HG03103 (cell line): ENCODE measurements around the gene NOTUM.
"Not testable (repeated sequence)": the region's sequence is repeated elsewhere in the genome, so short reads cannot be mapped to it uniquely, and the experiment has no call there.

ENCODE experiments used
- ATAC-seq: cut with Tn5 transposase; IDR thresholded peaks from one replicate; pipeline ENCODE4 v1.9.1; 2021; ENCODE audit warnings: low read depth; ENCODE audit not compliant: unreplicated experiment

NOTUM gene

GRCh38 chr17:81996757-81997441 lies 35.9 kb upstream of the NOTUM start:
- no peak for ATAC-seq

- no peak for ATAC-seq
Measured at GRCh38 chr17:81996232-81996756, 35.3 kb upstream of the NOTUM start.

DNA sequence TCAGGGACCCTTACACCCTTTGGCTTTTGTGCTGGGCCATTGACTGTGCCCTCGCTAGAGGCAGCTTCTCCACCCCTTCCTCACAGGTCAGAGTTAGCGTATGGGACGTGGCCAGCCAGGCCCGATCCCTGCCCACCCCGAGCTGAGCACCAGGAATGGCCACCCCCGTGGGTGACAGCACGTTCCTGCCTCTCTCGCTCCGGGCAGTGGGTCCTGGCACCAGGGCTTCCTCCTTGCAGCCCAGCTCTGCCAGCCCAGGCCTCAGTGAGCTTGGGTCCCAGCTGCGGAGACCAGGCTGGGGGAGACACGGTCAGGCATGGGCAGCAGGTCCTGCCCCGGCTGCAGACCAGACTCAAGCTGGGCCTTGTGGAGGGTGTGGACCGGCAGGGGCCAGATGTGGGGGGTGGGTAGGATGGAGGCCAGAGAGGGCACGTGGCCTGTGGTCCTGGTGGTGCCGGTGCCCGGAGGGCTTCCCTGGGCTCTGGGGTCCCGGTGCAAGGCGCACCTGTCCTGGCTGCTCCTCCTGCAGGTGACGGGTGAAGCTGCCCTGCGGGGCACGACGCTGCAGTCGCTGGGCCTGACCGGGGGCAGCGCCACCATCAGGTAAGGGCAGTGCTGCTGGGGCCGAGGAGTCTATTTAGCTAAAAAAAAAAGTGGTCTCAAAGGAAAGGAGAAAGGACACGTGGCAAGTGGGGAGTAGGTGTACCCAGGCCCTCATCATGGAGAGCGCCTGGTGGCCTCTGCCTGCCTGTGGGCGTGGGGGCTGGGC lies 34.7 kb upstream of the NOTUM start:
- ATAC-seq, result no peak

- no peak for ATAC-seq
Measured at GRCh38 chr17:81994593-81995462, 33.8 kb upstream of the NOTUM start.

DNA sequence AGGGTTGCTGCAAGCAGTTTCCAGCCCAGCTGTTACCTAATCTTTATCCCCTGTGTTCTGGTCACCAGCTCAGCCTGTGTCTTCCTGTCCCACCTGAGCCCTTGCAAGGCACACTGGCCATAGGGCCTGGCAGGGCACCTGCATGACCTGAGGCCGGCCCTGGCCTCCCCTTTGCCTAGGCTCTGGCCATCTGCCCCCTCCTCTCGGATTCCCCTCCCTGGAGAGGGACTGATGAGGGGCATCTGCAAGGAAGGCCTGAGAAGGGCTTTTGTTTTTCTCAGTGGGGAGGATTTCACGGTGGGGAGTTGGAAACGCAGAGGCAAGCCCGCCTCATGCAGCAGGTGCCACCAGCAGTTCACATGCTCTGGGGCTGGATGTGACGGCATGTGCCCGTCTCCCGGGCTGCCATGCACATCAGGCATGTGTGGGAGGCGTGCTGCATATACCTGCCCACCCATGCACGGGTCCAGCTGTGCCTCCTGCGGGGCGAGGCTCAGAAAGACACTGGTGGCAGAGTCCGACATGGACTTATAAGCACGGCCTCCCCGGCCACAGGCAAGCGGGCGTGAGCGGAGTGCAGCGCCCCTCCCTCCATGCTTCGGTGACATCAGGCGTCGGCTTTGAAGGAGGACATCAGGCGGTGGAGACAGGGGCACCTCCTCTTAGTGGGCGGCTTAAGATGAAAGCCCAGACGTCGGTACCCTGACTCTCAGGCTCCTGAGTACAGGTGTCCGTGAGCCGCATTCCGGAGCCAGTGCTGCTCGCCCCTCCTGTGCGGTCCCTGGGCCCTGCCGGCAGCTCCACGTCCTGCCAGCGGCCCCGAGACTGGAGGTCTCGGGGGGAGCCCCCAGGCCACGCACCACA lies 33.0 kb upstream of the NOTUM start:
- no peak for ATAC-seq

DNA sequence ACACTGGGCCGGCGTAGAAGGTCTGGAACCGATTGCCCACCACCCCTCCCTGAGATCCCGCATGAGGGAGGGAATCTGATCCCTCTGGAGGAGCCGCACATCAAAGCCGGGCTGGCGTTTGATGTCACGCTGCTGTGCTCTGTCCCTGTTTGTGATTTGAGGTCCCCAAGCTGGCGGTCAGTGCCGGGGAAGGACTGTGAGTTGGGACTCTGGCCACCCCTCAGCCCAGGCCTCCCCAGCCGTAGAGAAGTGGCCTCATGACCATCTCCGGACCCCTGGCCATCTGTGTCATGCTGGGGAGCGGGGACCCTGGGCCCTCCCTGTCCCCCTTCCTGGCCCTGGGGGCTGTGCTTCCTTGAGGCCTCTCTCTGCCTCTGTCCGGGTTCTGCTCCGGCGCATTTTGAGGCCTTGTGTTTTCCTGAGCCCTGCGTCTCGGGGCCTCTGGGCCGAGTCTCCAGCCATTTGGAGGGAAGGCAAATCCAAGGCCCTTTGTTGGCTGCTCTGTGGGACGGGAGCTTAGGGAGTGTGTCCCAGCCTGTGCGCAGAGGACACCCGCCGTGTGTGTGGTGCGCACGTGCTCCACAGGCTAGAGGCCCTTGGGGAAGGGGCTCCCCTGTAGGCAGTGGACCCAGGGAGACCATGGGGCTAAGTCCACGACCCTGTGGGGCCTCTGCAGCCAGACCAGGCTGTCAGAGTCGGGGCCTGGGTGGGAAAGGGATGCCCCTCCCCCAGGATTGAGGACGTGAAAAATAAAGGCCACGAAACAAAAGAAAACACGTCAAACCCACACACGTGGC lies 31.5 kb upstream of the NOTUM start:
- ATAC-seq, result no peak

DNA sequence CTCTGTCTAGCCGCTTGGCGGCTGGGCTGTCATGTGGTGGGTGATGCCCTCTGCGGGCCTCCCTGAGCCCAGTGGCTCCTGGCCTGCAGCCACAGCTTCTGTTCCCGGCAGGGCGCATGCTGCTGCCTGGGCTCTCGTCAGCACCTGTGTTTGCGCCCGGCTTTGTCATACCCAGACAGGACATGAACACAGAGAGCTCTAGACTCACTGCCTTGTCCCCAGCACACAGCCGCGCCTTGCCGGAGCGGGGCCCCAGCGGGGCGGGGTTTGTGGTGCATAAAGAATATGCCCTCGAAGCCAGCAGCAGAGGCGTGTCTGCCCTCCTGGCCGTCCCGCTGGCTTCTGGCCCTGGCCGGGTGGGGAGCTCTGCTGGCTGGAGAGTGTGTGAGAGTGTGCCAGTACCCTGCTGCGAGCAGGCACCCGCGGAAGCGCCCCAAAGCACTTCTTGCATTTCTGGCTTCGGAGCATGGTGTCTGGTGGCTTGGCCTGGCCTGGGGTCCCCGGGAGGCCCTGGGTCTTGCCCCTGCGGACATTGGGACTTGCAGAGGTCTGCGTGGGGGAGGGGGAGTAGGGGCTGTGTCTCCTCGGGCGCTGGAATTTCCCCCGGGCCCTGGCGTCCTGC lies 30.8 kb upstream of the NOTUM start:
- no peak for ATAC-seq

- no peak for ATAC-seq
Measured at GRCh38 chr17:81990836-81991683, 30.1 kb upstream of the NOTUM start.

DNA sequence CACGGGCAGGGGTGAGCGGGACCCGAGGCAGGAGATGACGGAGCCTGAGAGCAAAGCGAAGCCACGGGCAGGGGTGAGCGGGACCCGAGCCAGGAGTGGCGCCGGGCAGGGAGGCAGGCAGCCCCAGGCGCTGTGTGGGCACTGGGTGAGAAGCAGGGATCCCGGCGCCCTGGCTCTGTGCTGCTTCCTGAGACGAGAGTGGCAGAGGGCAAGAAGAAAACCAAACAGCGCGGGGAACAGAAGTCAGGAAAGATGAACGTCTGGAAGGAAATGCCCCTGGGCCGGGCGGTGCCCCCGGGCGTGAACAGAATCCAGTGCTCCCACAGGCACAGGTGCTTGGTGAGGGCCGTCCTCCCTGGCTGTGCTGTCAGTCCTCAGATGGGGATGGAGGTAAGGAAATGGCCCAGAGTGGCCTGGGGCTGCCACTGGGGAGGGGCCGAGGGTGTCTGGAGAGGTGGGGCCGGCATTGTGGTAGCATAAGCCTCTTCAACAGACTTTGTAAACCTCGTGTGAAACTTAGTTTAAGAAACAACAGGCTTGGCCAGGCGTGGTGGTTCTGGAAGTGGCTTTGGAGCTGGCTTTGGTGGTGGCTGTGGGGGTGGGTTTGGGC lies 26.3 kb upstream of the NOTUM start:
- no peak for ATAC-seq

DNA sequence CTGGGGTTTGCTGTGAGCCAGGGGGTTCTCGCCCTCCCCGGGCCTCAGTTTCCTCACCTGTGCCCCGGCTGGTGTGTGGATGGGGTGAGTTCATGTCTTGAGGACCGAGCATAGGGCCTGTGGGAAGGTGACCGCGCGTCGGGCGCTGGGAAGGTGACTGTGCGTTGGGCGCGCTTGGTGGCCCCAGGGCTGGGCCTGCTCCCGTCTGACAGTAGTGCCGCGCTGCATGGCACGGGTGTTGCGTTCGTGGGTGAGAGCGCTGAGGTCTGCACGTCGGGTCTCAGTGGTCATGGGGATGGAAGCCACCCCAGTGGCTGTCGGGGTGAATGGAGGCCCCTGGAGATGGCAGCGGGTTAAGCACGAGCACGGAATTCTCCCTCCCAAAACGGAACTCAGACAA lies 25.6 kb upstream of the NOTUM start:
- no peak for ATAC-seq

DNA sequence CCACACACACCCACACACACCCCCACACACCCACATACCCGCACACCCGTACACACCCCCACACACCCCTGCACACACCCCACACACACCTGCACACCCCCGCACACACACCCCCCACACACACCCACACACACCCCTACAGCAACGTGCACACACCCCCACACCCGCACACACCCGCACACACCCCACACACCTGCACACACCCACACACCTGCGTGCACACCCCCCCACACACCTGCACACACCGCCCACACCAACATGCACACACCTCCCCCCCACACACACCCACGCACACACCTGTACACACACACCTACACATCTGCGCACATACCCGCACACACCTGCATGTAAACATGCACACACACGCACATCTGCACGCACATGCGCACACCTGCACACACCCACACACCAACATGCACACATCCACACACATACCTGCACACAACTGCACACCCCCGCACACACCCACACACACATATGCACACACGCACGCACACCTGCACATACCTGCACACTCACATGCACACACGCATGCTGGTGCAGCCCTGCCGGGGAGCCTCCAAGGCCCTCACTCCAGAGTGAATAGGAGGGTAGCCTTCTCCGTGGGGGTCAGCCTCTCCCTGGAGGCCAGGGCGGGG lies 23.9 kb upstream of the NOTUM start:
- ATAC-seq, result no peak

DNA sequence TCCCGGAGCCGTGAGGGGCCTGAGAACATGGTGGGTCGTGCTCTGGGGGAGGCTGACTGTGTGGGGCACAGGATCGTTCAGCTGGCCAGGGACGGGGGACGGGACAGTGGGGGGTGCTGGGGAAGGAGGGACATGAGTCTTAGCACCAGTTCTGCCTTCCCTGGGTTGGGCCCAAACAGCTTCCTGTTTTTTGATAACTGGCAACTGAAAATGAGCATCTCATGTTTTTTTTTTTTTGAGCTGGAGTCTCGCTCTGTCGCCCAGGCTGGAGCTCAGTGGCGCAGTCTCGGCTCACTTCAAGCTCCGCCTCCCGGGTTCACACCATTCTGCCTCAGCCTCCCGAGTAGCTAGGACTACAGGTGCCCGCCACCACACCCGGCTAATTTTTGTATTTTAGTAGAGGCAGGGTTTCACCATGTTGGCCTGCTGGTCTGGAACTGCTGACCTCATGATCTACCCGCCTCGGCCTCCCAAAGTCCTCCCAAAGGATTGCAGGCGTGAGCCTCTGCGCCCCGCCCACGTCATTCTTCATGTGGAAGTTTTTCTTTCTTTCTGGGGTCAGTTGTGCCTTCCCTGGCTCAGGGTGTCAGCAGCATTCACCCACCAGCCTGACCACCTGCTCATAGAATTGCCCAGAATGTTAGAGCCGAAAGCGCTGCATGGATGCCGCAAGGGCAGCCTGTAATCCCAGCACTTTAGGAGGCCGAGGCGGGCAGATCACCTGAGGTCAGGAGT lies 22.8 kb upstream of the NOTUM start:
- no peak for ATAC-seq

DNA sequence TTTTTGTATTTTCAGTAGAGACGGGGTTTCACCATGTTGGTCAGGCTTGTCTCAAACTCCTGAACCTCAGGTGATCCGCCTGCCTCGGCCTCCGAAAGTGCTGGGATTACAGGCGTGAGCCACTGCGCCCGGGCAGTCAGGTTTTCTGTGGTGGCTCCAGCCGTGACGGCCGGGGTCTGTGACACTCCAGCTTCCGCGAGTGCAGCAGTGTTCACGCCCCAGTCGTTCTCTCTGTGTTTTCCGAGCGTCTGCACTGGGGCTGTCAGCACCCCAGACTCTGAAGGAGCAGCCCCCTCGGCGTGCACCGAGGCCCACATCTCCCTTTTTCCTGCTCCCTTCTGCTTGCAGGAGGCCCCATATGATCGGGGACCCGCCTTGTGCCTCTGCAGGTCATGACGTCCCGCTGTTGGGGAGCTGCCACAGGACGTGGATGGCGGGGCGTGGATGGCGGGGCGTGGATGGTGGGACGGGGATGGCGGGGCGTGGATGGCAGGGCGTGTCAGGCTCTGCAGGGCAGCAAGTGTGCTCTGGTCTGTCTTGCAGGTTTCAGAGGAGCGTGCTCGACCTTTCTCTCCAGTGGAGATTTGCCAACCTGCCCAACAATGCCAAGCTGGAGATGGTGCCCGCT lies 22.1 kb upstream of the NOTUM start:
- no peak for ATAC-seq

DNA sequence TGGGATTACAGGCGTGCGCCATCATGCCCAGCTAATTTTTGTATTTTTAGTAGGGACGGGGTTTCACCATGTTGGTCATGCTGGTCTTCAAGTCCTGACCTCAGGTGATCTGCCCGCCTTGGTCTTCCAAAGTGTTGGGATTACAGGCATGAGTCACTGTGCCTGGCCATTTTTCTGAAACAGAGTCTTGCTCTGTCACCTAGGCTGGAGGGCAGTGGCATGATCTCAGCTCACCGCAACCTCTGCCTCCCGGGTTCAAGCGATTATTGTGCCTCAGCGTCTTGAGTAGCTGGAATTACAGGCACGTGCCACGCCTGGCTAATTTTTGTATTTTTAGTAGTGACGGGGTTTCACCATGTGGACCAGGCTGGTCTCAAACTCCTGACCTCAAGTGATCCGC lies 20.5 kb upstream of the NOTUM start:
- ATAC-seq, result not testable (repeated sequence)

DNA sequence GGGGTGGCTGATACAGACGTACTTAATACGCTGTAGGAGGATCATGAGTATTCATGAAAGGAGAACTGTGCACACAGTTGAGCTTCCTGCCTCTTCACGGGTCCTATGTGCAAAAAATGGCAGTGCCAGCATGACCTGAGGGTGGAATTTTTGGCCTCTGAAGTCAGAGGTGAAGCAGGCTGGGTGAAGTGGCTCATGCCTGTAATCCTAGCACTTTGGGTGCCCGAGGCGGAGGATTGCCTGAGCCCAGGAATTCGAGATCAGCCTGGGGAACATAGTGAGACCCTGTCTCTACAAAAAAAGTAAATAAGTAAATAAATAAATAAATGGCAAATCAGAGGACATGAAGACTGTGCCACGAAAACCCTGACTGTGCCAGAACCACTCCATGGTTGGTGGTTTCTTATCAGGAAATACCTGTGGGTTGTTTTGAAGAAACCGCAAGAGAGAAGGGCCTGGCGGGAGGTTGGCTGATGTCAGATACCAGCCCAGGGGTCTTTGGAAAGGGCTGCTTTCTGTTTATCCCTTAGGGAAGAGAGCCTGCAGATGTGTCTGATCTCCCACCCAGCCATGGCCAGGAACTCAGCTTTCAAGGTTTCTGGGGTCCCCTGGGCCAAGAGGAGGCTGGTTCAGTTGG lies 19.8 kb upstream of the NOTUM start:
- ATAC-seq, result no peak

DNA sequence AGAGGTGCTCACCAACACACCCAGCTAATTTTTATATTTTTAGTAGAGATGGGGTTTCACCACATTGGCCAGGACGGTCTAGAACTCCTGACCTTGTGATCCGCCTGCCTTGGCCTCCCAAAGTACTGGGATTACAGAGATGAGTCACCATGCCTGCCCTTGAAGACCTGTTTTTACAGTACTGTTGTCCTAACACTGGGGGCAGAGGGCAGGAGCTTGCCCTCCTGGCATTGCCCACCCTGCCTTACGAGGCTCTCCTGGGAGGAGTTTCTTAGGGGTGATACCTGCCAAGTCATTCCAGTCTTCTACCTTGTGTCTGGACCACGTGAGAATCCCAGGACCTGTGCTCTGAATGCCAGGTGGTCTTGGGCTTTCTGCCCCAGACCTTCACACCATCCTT lies 19.1 kb upstream of the NOTUM start:
- ATAC-seq, result no peak
